ENCODE results near the gene PLA2G7. TPM values are rescaled to one million over a fixed set of nuclear protein-coding genes. Genes with fewer than 3 reads are reported as not detected.

Gene PLA2G7
- total RNA-seq, 1 experiment from 2014 or later, result 1.7 TPM

DNA sequence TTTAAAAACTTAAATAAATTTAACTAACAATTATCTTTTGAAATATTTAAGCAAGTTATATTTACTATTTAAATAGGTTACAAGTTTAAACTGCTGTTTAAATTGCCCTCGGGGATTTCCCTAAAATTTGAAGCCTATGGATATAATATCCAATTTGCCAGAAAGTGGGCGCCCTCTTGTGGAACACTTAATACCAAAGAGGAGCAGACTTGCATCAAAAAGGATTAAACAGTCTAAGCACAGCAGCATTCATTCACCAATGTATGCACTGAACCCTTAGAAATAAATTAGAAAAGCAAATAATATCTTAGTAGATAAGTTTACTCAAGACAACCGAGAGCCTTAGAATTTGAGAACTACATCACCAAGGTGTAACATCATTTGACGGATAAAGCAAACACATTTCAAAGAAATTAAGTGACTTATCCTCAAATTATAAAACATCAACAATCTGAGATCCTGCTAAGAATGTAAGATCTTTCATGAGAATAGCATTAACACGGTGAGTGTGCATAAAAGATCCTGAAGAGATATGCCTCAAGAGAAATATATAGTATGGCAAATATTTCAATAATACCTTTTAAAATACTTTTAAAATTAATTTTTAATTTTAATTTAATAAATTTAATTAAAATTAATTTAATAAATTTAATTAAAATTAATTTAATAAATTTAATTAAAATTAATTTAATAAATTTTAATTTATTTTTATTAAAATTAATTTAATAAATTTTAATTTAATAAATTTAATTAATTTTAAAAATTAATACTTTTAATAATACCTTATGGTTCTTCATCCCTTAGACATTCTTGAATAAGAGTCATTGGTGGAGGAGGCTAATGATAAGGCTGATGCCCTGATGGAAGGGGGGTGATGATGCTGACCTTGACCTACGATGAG lies 46.6 kb upstream of the PLA2G7 start:
- Mint-ChIP-seq H3K9me3 (no peaks in the 10 kb centered on the region), H3K4me3 (no peak overlapping the region), H3K36me3 (ENCODE audit: insufficient read depth in 1 of 3, low read depth in 3 of 3) (no peaks in the 10 kb centered on the region), H3K27ac (no peak overlapping the region), H3K27me3 (ENCODE audit: low read depth) (peaks cover 2% of the 10 kb centered on the region), H3K4me1 (no peaks in the 10 kb centered on the region)
- Histone ChIP-seq H4K20me1 (ENCODE audit: control insufficient read depth, insufficient read depth, insufficient read length) (no peaks in the 10 kb centered on the region), H3T11ph (ENCODE audit: low read length) (no peak overlapping the region), H3K27ac (ENCODE audit: insufficient read length, low read depth, low read length) (no peak overlapping the region), H2BK15ac (ENCODE audit: low read depth, low read length) (no peak overlapping the region), H2BK12ac (ENCODE audit: insufficient read length, low read depth, low read length) (no peak overlapping the region), H3K4me2 (ENCODE audit: insufficient read depth, insufficient read length, low read length) (no peak overlapping the region), H2BK20ac (ENCODE audit: low read depth, low read length, poor library complexity, severe bottlenecking) (no peak overlapping the region), H3K23ac (ENCODE audit: insufficient read length, low read depth, low read length) (no peak overlapping the region), H3K4me1 (ENCODE audit: insufficient read depth, low read length) (no peaks in the 10 kb centered on the region), H3K79me1 (ENCODE audit: insufficient read depth, low read depth, low read length, poor library complexity, severe bottlenecking) (no peaks in the 10 kb centered on the region), H3K23me2 (ENCODE audit: insufficient read length, low read depth, low read length, poor library complexity, severe bottlenecking) (no peaks in the 10 kb centered on the region), H2BK120ac (ENCODE audit: low read depth, low read length, poor library complexity, severe bottlenecking) (no peak overlapping the region), H3K9me3 (ENCODE audit: control insufficient read depth, low read depth, low read length) (no peaks in the 10 kb centered on the region), H2BK5ac (ENCODE audit: insufficient read length, low read length) (no peak overlapping the region), H2AK5ac (ENCODE audit: insufficient read length, low read length) (no peak overlapping the region), H3K18ac (ENCODE audit: insufficient read length, low read depth, low read length) (no peak overlapping the region), H3K56ac (ENCODE audit: insufficient read length, low read depth, low read length) (no peak overlapping the region), H3K9ac (ENCODE audit: extremely low read depth, insufficient read length, low read length) (no peak overlapping the region), H3K27me3 (ENCODE audit: insufficient read depth, low read length) (no peaks in the 10 kb centered on the region), H4K8ac (replicated peaks; ENCODE audit: insufficient read length, low read depth, low read length) (no peak overlapping the region), H2AFZ (ENCODE audit: low read length) (no peak overlapping the region), H3K14ac (ENCODE audit: insufficient read depth, low read length) (no peak overlapping the region), H3K4ac (ENCODE audit: low read depth, low read length) (no peak overlapping the region), H4K5ac (ENCODE audit: insufficient read length, low read depth, low read length) (no peak overlapping the region), H3K79me2 (ENCODE audit: insufficient read depth, low read length) (no peaks in the 10 kb centered on the region), H4K91ac (ENCODE audit: insufficient read length, low read depth, low read length) (no peak overlapping the region)
- WGBS (ENCODE audit: extremely low coverage, insufficient read length, low lambda C conversion rate), result no CpG with 5 or more reads among the region's 6 CpGs
- peak; percentile 85 for TF ChIP-seq CTCF (conservative IDR thresholded peaks at IDR 0.05)
- no peak for DNase-seq
